ENCODE results near the gene COL23A1. TPM values are rescaled to one million over a fixed set of nuclear protein-coding genes. Genes with fewer than 3 reads are reported as not detected.
"Not testable (repeated sequence)": the region's sequence is repeated elsewhere in the genome, so short reads cannot be mapped to it uniquely, and the experiment has no call there.

COL23A1 gene
- total RNA-seq, 1 donor = 0.10 TPM

GRCh38 chr5:178271726-178272479 lies 318.3 kb downstream of the COL23A1 start:
- H3K4me3 ChIP-seq (ENCODE audit: low read length) = no peak overlapping the region
- no peaks in the 10 kb centered on the region for H3K27me3 ChIP-seq (ENCODE audit: insufficient read depth, low read length)
- H3K4me1 ChIP-seq (ENCODE audit: insufficient read depth, low read length) = no peaks in the 10 kb centered on the region
- no peaks in the 10 kb centered on the region for H3K9me3 ChIP-seq (ENCODE audit: low read depth, low read length)

GRCh38 chr5:178271231-178271630 lies 319.0 kb downstream of the COL23A1 start:
- no peak overlapping the region for H3K4me3 ChIP-seq (ENCODE audit: low read length)
- H3K9me3 ChIP-seq (ENCODE audit: low read depth, low read length) = no peaks in the 10 kb centered on the region
- H3K27me3 ChIP-seq (ENCODE audit: insufficient read depth, low read length) = no peaks in the 10 kb centered on the region
- H3K4me1 ChIP-seq (ENCODE audit: insufficient read depth, low read length) = no peaks in the 10 kb centered on the region

DNA sequence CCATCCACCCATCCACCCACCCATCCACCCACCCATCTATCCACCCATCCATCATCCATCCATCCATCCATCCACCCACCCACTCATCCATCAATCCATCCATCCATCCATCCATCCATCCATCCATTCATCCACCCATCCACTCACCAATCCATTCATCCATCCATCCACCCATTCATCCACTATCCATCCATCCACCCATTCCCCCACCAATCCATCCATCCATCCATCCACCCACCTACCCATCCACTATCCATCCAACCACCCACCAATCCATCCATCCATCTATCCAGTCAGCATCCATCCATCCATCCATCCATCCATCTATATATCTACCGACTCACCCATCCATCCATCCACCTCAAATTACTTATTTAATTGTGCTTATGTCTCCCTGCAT lies 320.7 kb downstream of the COL23A1 start:
- no peaks in the 10 kb centered on the region for H3K4me1 ChIP-seq (ENCODE audit: insufficient read depth, low read length)
- H3K9me3 ChIP-seq (ENCODE audit: low read depth, low read length) = no peaks in the 10 kb centered on the region
- no peak overlapping the region for H3K4me3 ChIP-seq (ENCODE audit: low read length)
- no peaks in the 10 kb centered on the region for H3K27me3 ChIP-seq (ENCODE audit: insufficient read depth, low read length)

DNA sequence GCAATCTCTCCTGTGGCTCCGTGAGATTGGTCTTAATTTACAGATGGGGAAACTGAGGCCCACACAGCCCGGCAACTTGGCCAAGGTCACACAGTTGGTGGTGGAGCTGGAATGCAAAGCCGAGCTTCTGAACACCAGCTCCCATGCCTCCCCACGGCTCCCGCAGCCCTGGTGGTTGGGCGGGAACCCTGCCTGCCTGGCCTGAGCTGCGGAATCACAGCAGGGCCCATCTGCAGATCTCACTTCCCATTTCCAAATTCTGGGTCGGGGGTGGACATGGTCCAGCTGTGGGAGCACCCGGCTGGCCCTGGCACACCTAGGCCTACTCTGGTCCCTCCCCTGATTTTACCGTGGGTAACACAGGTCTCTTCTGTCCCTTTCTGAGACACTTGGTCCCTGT lies 322.3 kb downstream of the COL23A1 start:
- Histone ChIP-seq H3K4me1 (ENCODE audit: insufficient read depth, low read length) (no peaks in the 10 kb centered on the region), H3K27me3 (ENCODE audit: insufficient read depth, low read length) (no peaks in the 10 kb centered on the region), H3K4me3 (ENCODE audit: low read length) (no peak overlapping the region), H3K9me3 (ENCODE audit: low read depth, low read length) (no peaks in the 10 kb centered on the region)

- Histone ChIP-seq H3K27me3 (ENCODE audit: insufficient read depth, low read length) (no peaks in the 10 kb centered on the region), H3K9me3 (ENCODE audit: low read depth, low read length) (no peaks in the 10 kb centered on the region), H3K4me3 (ENCODE audit: low read length) (no peak overlapping the region), H3K4me1 (ENCODE audit: insufficient read depth, low read length) (no peaks in the 10 kb centered on the region)
Measured at GRCh38 chr5:178267245-178267644, 322.9 kb downstream of the COL23A1 start.

- Histone ChIP-seq H3K4me1 (ENCODE audit: insufficient read depth, low read length) (no peaks in the 10 kb centered on the region), H3K27me3 (ENCODE audit: insufficient read depth, low read length) (no peaks in the 10 kb centered on the region), H3K9me3 (ENCODE audit: low read depth, low read length) (no peaks in the 10 kb centered on the region), H3K4me3 (ENCODE audit: low read length) (no peak overlapping the region)
Measured at GRCh38 chr5:178266581-178266980, 323.6 kb downstream of the COL23A1 start.

DNA sequence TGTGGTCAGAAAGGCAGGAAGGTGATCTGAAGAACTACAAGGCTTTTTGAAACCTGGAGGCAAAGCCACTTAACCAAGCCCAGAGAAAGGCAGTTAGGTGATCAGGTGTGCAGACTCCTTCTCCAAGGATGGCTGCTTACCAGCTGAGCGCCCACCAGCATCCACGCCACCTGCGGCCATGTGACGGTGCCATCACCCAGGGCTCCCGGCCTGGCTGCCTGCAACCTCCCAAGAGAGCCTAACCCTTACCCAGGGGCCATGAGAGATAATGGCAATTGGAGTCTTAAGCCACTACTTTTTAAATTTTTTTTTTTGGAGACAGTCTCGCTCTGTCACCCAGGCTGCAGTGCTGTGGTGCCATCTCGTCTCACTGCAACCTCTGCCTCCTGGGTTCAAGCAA lies 324.4 kb downstream of the COL23A1 start:
- no peaks in the 10 kb centered on the region for H3K4me1 ChIP-seq (ENCODE audit: insufficient read depth, low read length)
- no peaks in the 10 kb centered on the region for H3K9me3 ChIP-seq (ENCODE audit: low read depth, low read length)
- H3K27me3 ChIP-seq (ENCODE audit: insufficient read depth, low read length) = no peaks in the 10 kb centered on the region
- no peak overlapping the region for H3K4me3 ChIP-seq (ENCODE audit: low read length)

- Histone ChIP-seq H3K4me1 (ENCODE audit: insufficient read depth, low read length) (no peaks in the 10 kb centered on the region), H3K27me3 (ENCODE audit: insufficient read depth, low read length) (no peaks in the 10 kb centered on the region), H3K9me3 (ENCODE audit: low read depth, low read length) (no peaks in the 10 kb centered on the region), H3K4me3 (ENCODE audit: low read length) (no peak overlapping the region)
Measured at GRCh38 chr5:178264044-178264443, 326.1 kb downstream of the COL23A1 start.

- Histone ChIP-seq H3K4me1 (ENCODE audit: insufficient read depth, low read length) (no peaks in the 10 kb centered on the region), H3K4me3 (ENCODE audit: low read length) (no peak overlapping the region), H3K27me3 (ENCODE audit: insufficient read depth, low read length) (no peaks in the 10 kb centered on the region), H3K9me3 (ENCODE audit: low read depth, low read length) (no peaks in the 10 kb centered on the region)
Measured at GRCh38 chr5:178261666-178262600, 328.3 kb downstream of the COL23A1 start.

DNA sequence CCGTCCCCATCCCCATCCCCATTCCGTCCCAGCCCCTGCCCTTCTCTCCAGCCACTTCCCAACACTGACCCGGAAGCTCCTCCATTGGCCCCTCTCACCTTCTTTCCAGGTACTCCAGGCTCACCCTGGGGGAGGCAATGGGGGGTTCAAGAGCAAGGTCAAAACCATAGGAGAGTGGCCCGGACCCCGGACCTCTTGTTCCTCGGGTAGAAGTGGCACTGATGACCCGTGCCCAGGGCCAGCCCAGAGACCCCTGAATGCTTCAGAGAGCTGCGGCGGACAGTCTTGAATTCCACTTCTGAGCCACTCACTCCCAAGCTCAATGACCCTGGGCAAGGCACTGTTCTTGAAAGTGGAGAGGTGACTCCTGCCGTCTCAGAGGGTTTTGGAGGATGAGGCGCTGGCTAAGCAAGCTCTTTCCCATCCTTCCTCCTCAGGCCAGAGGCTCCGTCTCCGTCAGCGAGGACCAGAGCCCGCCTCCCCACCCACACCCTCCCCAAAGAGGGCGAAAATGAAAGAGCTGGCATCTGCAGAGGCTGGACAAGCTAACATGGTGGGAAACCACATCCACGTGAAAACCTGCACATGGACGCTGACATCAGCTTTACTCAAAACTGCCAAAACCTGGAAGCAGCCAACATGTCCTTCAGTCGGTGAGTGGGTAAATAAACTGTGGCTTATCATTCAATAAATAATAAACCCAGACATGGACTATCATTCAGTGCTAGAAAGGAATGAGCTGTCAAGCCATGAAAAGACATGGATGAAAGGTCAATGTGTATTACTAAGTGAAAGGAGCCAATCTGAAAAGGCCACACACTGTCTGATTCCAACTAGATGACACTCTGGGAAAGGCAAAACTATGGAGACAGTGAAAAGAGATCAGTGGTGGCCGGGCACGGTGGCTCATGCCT lies 330.3 kb downstream of the COL23A1 start:
- H3K4me1 ChIP-seq (ENCODE audit: insufficient read depth, low read length) = no peaks in the 10 kb centered on the region
- no peaks in the 10 kb centered on the region for H3K9me3 ChIP-seq (ENCODE audit: low read depth, low read length)
- no peaks in the 10 kb centered on the region for H3K27me3 ChIP-seq (ENCODE audit: insufficient read depth, low read length)
- no peak overlapping the region for H3K4me3 ChIP-seq (ENCODE audit: low read length)

- no peaks in the 10 kb centered on the region for H3K27me3 ChIP-seq (ENCODE audit: insufficient read depth, low read length)
- H3K4me1 ChIP-seq (ENCODE audit: insufficient read depth, low read length) = no peaks in the 10 kb centered on the region
- no peaks in the 10 kb centered on the region for H3K9me3 ChIP-seq (ENCODE audit: low read depth, low read length)
- no peak overlapping the region for H3K4me3 ChIP-seq (ENCODE audit: low read length)
Measured at GRCh38 chr5:178257650-178258049, 332.5 kb downstream of the COL23A1 start.

DNA sequence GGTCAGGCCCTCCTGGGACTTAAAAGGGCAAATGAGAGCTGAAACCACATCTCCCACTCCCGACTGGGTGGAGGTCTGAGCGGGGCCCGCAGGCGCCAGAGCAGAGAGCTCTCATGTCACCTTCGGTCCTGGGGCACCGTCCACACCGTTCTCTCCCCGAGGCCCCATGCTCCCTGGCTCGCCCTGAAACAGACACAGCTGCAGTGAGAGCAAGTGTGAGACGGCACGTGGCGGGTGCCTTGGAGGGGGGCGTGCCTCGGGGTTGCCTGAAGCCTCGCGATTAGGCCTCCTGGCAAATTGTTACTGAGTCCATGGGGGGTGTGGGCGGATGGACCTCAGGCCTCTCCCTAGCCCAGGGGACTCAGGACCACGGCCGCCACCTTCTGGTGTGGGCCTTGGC lies 333.4 kb downstream of the COL23A1 start:
- H3K4me3 ChIP-seq (ENCODE audit: low read length) = no peak overlapping the region
- no peaks in the 10 kb centered on the region for H3K9me3 ChIP-seq (ENCODE audit: low read depth, low read length)
- no peaks in the 10 kb centered on the region for H3K4me1 ChIP-seq (ENCODE audit: insufficient read depth, low read length)
- no peaks in the 10 kb centered on the region for H3K27me3 ChIP-seq (ENCODE audit: insufficient read depth, low read length)

DNA sequence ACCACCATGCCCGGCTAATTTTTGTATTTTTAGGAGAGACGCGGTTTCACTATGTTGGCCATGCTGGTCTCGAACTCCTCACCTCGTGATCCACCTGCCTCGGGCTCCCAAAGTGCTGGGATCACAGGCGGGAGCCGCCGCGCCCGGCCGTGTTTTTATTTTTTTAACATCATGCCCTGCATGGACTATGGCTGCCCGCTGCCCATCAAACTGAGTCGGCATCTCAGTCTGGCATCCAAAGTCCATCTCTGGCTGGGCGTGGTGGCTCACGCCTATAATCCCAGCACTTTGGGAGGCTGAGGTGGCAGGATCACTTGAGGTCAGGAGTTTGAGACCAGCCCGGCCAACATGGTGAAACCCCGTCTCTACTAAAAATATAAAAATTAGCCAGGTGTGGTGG lies 336.6 kb downstream of the COL23A1 start:
- peaks cover 16% of the 10 kb centered on the region for H3K4me1 ChIP-seq (ENCODE audit: insufficient read depth, low read length)

GRCh38 chr5:178252258-178252657 lies 337.9 kb downstream of the COL23A1 start:
- no peak overlapping the region for H3K4me3 ChIP-seq (ENCODE audit: low read length)
- H3K9me3 ChIP-seq (ENCODE audit: low read depth, low read length) = no peaks in the 10 kb centered on the region
- H3K27me3 ChIP-seq (ENCODE audit: insufficient read depth, low read length) = no peaks in the 10 kb centered on the region
- peaks cover 18% of the 10 kb centered on the region for H3K4me1 ChIP-seq (ENCODE audit: insufficient read depth, low read length)

More for the DNA sequence above, 336.6 kb downstream of the COL23A1 start:
- not testable (repeated sequence) for H3K4me3 ChIP-seq (ENCODE audit: low read length); H3K9me3 ChIP-seq (ENCODE audit: low read depth, low read length); H3K27me3 ChIP-seq (ENCODE audit: insufficient read depth, low read length)

DNA sequence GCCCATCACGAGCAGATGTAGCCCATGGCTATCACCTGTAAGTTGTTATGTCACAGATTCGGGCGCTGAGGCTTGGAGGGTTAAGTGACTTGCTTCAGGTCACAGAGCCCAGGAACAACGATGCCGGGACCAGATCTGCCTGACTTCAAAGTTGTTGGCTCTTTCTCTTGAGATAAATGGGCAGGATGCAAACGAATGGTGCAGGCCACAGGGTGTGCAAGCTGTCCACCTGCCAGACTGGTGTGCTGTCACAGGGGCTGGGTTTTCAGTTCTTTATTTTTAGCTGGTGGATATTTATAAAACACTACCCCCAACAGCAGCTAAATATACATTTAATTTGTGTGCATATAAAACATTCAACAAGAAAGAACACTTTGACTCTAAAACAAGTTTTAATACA lies 339.9 kb downstream of the COL23A1 start:
- peaks cover 18% of the 10 kb centered on the region for H3K4me1 ChIP-seq (ENCODE audit: insufficient read depth, low read length)
- no peak overlapping the region for H3K4me3 ChIP-seq (ENCODE audit: low read length)
- no peaks in the 10 kb centered on the region for H3K27me3 ChIP-seq (ENCODE audit: insufficient read depth, low read length)
- no peaks in the 10 kb centered on the region for H3K9me3 ChIP-seq (ENCODE audit: low read depth, low read length)
